C4-2B (cell line): ENCODE measurements around the gene PGAP6.

Source experiments
- H3K27ac ChIP-seq: fragments of 450-650 bp; 2 replicates; pipeline ENCODE4 v1.5.1; 2017
- ZFX ChIP-seq: fragments of 450-650 bp; IDR thresholded peaks from 2 replicates; pipeline ENCODE4 v1.6.1; 2017
- TF ChIP-seq, protein P1 (sequence below): fragments of 450-650 bp; conservative IDR thresholded peaks from 2 replicates; pipeline ENCODE4 v1.5.1; 2017; ENCODE audit warnings: mild to moderate bottlenecking

The PGAP6 gene, protein sequence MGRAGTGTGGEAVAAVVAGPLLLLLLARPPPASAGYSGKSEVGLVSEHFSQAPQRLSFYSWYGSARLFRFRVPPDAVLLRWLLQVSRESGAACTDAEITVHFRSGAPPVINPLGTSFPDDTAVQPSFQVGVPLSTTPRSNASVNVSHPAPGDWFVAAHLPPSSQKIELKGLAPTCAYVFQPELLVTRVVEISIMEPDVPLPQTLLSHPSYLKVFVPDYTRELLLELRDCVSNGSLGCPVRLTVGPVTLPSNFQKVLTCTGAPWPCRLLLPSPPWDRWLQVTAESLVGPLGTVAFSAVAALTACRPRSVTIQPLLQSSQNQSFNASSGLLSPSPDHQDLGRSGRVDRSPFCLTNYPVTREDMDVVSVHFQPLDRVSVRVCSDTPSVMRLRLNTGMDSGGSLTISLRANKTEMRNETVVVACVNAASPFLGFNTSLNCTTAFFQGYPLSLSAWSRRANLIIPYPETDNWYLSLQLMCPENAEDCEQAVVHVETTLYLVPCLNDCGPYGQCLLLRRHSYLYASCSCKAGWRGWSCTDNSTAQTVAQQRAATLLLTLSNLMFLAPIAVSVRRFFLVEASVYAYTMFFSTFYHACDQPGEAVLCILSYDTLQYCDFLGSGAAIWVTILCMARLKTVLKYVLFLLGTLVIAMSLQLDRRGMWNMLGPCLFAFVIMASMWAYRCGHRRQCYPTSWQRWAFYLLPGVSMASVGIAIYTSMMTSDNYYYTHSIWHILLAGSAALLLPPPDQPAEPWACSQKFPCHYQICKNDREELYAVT

DNA sequence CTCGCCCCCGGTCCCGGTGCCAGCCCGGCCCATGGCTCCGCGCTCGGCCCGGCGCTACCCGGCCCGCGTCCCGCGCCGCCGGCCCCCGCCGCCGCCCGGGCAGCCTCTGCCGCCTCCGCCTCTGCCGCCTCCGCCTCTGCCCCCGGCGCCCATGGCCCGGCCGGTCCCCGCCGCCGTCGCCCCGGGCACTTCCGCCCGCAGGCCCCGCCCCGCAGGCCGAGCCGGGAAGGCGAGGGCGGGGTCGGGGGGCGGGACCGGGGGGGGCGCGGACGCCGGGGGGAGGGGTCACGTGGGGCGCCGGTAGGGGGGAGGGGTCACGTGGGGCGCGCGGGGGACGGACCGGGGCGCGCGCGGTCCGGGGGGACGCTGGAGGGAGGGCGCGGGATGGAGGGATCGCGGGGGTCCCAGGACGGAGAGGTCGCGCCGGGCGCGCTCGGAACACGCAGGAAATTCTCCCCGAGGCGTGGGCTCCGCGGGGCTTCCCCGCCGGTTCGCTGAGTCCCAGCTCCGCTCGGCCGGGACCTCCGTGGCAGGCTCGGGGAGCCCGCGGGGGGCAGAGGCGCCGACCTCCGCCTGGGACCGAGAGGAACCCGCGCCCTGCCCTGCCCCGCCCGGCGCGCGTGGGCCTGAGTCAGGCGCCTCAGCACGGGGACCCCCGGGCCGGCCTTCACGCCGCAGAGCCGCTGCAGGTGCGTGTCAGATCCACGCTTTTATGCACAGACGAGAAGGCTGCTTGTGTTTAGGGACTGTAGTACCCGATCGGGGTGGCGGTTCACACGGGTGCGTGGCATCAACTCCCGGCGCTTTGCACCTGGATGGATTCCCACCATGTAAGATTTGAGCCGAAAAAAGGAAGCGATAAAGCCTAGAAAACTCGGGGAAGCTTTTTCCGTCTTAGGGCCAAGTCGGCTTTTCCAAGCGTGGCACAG is at the start of gene PGAP6:
TSS of gene PGAP6 (minus strand) at position 190 of the 929 bp plus-strand sequence. CDS start at position 33, 157 bp downstream.
- H3K27ac ChIP-seq = peak within 1 kb of the TSS; percentile 99
- no peak for TF ChIP-seq ZFX
- TF ChIP-seq, protein P1, sequence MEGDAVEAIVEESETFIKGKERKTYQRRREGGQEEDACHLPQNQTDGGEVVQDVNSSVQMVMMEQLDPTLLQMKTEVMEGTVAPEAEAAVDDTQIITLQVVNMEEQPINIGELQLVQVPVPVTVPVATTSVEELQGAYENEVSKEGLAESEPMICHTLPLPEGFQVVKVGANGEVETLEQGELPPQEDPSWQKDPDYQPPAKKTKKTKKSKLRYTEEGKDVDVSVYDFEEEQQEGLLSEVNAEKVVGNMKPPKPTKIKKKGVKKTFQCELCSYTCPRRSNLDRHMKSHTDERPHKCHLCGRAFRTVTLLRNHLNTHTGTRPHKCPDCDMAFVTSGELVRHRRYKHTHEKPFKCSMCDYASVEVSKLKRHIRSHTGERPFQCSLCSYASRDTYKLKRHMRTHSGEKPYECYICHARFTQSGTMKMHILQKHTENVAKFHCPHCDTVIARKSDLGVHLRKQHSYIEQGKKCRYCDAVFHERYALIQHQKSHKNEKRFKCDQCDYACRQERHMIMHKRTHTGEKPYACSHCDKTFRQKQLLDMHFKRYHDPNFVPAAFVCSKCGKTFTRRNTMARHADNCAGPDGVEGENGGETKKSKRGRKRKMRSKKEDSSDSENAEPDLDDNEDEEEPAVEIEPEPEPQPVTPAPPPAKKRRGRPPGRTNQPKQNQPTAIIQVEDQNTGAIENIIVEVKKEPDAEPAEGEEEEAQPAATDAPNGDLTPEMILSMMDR = no peak

GRCh38 chr16:430904-431303 is 49.1 kb upstream of the PGAP6 start:
- no peak for TF ChIP-seq ZFX
- TF ChIP-seq, protein P1 = no peak

GRCh38 chr16:427250-427649 is 45.5 kb upstream of the PGAP6 start:
- H3K27ac ChIP-seq = no peak overlapping the region
- TF ChIP-seq, protein P1 = no peak
- no peak for TF ChIP-seq ZFX

More at GRCh38 chr16:430904-431303, 49.1 kb upstream of the PGAP6 start:
- H3K27ac ChIP-seq = no peak overlapping the region

DNA sequence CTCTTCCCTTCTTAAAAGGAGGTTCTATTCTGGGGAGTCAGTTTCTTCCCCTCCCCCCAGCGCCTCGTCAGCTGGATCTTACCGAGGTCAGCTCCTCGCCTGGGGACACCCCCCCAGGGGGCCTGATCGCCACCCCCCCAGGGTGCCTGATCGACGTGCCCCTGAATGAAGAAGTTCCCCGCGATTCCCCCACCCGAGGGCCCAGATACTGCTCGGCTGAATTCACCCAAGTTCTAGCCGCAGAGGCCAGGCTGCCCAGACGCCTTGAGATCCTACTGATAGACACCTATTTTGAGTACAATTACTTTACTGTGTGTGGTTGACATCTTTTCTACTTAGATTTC is 45.1 kb upstream of the PGAP6 start:
- no peak overlapping the region; the same call in 1 of the 2 replicates for H3K27ac ChIP-seq
- no peak for TF ChIP-seq ZFX
- TF ChIP-seq, protein P1 = no peak

- TF ChIP-seq, protein P1 = no peak
- no peak for TF ChIP-seq ZFX
- H3K27ac ChIP-seq = peak overlapping the region; percentile 65
Observed at GRCh38 chr16:426115-426905, 44.5 kb upstream of the PGAP6 start.

DNA sequence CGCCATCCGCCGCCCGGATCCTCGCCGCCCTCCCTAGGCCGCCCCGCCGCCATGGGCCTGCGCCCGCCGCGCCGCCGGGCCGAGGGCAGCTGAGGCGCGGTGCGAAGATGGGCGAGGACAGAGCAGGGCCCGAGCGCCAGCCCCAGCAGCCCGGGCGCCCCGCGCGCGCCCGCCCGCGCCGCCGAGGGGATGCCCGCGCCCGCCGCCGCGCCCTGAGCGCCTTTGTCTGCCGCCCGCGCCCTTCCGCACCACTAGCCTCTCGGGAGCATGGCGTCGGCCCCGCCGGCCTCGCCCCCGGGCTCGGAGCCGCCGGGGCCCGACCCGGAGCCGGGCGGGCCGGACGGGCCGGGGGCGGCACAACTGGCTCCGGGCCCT is 43.9 kb upstream of the PGAP6 start:
- peak overlapping the region; percentile 65 for H3K27ac ChIP-seq
- TF ChIP-seq, protein P1 = no peak
- peak; percentile 72 for TF ChIP-seq ZFX
